CD4-positive, alpha-beta T cell treated with Interleukin-6 for 4 hours (primary cell): ENCODE results near the gene ZNF511.

Experiments used
- DNase-seq: peaks from one replicate; pipeline ENCODE4 v3.0.0-alpha.2; 2020; ENCODE audit warnings: mixed read lengths

ZNF511 gene

DNA sequence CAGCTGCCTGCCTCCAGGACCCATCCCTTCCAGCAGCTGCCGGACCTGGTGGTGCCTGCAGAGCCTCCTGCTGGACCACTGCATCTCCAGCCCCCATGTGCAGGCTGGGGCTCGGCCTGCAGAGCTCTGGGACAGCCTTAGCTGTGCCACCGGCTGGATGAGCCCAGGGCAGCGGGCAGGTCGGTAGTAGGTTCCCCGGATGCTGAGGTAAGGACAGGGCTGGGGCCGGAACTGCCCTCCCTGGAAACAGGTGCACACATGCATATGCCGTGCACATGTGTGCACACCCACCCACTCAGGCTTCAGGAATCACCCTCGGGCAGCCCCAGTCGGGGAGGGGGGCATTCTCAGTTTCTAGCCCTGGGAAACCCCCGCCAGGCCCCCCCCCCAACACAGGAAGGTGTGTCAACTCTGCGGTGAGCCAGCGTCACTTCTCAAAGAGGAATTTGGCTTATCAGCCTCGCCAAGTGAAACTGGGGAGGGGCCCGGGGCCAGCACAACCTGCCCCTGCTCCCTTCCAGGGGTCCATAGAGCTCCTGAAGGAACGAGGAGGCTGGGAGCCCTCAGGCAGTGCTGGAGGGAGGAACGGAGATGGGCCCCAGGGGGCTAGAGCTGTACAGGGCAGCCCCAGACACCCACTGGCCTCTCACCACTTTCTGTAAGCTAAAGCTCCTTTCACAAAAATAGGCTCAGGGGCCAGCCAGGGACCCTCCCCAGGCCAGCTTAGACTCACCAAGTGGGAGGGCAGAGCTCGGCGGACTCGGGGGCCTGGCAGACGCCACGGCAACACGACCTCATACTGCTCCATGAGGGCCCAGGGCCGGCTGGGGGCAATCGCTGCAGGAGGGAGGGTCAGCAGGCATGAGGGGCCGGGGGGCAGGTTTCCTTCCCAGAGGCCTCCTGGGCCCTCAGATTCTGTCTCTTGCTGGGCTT lies 33.7 kb upstream of the ZNF511 start:
- DNase-seq, result peak; percentile 86

DNA sequence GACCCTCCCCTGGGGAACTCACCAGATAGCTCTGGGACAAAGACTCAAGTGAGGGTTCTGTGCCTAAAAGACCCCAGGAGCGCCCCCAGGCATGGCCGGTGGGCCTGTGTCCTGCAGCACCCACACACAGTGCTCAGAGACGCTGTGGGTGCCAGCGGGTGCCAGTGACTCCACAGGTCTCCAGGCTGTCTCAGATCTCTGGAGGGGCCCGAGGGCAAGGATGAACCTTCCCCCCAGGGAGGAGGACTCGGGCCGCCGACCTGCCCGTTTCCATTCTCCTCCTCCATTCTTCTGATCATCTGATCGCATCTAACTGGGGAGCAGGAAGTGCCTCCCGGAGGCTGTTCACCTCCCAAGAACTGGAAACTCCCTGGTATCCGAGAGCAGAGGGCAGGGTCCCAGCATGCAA lies 33.0 kb upstream of the ZNF511 start:
- DNase-seq, result peak; percentile 66

DNA sequence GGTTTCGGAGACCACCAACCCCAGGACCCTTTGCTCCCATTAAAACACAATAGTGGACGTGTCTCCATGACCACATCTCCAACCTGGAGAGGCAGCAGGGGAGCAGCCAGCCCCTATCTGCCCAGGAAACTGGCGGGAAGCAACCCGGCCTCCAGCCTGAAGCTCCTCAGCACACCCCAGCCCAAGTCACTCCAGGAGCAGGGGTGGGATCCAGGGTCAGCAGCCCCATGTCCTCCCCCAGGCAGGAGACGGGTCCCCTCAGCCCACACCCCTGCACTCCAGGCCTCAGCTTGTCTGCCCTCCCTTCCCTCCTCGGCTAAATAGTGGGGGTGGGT lies 32.6 kb upstream of the ZNF511 start:
- DNase-seq, result no peak

DNA sequence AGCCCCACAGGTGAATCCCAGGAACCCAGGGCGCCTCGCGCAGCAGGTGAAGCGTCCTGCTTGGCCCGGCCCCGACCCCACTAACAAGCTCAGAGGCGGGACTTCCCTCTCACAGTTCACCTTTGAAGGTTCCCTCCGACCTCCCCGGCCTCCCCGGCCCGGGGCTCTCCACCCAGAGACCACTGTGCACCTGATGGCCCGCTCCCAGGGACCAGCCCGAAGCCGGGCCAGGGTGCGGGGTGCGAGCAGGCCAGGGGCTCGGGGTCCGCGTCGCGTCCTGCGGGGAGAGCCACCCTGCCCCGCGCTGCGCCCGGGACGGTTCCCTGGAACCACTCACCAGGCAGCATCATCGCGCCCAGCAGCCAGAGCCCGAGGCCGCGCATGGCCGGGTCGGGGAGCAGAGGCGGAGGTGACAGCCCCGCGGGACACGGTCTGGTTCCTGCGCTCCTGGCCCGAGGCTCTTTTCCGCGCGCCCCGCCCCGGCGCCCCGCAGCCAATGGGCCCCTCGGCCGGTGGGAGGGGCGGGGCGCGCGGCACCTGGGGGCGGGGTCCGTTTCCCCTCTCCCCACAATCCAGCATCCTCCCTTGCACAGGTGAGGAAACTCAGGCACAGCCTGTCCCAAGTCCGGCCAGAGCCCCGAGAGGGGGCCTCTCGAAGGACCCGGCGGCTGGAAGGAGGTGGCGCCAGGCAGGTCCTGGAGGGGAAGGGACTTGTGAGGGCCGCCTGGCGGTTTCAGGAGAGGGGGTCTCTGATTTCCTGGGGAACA lies 32.1 kb upstream of the ZNF511 start, which contains the start of gene ADAM8:
TSS of gene ADAM8 (minus strand) at position 434 of the 767 bp plus-strand sequence. CDS start at position 383, 51 bp downstream.
- peak; percentile 86 for DNase-seq

DNA sequence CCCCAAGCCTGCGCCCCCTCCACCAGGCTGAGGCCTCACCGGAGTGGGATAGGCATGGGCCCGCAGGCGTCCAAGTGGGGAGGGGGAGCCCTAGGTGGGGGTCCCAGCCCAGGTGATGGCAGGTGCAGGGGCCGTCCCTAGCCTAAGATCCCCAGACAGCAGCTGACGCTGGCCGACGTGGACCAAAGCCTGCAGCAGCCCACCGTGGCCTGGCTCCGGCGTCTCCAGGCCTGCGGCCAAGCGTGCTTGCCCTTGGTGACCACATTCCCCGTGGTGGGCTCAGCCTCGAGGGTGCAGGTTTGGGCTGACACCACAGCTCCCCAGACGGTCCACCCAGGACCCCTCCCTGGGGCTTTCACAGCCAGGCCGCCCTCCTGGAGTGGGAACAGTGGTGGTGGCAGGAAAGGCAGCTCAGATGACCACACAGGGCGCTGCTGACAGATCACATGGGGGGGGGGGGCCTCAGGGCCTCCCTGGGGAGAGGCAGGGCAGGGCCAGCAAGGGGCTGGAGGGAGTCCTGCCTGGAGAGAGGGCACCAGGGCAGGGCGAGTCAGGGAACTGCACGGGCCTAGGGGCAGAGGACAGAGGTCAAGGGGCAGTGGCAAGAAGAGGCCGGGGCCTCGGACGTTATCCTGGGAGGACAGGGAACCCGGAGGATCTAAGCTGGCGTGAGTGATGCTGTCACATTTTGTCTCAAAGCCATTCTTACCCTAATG lies 31.3 kb upstream of the ZNF511 start:
- no peak for DNase-seq

DNA sequence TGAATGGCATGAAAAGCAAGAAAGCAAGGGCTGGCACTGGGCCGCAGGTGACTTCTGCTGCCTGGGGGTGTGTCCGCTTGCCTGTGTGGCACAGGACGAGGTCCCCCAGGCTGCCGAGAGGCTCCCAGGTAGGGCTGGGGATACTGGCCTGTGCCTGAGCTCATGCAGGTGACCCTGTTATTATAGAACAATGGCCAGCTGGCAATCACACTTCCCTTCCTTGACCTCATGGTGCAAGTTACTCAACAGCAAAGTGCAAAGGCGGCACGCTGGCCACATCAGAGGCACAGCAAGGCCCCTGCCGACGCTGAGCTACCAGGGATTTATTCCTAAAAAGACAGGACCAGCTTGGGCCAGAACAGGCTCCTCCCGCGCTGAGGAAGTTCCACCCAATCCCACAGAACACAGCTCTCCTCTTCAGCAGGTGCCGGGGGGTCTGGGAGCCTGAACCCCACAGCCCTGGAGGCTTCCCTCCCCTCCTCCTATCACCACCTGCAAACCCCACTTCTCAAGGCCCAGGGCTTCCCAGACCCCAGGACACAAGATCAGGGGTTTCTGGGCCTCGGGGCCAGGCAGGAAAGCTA lies 30.6 kb upstream of the ZNF511 start:
- DNase-seq, result no peak

DNA sequence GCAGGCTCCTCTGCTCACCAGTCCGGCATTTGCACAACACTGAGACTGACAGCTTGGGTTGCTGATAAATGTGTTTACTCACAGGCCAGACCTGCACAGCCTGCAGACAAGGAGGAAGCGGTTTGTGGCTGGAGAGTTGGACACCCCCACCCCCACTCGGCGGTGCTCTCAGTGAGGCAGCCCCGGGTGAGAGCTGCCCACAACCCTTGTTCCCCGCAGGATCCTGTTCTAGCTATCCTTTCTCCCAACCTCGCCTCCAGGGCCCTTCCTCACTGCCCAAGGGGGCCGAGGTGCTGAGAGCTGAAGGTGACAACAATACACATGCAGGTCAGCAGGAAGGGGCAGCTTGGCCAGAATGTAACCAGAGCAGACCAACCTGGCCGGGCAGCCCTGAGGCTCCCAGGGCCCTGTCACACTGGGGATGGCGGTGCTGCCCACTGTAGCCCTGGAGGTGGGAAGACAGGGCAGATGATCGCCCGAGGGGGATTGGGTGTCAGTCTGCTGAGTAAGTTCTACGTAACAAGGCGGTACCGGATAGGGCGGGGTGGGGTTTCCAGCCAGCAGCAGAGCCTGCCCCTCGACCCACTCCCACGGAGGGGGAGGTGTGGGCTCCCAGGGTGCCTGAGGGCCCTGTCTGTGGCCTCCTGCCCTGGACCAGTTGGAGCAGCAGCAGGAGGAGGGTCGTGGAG lies 30.0 kb upstream of the ZNF511 start:
- DNase-seq, result peak; percentile 72

DNA sequence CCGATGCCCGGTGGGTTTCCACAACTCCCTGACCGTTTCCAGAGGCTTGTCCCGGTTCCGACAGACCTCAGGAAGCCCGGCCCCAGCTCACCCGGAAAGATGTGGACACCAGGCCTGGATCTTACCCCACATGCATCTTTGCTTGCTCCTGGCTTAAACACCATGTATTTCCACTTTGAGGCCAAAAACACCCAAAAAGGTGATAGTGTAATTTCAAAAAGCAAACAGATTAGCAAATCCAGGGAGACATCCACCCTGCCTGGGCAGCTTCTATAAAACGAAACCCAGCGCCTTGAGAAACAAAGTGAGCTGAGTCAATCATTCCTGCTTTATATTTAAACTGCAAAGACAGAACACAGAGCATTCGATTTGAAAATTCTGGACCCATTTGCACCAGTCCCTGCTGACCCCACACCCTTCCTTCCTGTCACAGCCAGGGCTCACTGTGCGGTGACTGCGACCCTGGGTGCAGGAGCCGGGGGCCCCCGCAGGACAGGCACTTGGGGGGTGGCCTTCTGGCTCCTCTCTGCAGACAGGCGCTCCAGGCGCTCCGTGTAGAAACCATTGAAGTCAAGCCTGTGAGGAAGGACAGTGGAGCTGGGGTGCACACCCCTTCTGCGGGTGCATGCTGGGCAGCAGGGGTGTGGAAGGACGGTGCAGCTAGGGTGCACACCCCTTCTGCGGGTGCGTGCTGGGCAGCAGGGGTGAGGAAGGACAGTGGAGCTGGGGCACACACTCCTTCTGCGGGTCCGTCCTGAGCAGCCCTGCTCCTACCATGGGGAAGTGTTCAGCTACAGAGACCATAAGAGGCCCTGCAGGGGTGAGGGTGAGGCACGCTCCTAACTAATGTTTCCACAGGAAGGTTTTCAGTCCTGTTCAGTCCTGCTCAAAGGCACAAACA lies 29.1 kb upstream of the ZNF511 start:
- no peak for DNase-seq

DNA sequence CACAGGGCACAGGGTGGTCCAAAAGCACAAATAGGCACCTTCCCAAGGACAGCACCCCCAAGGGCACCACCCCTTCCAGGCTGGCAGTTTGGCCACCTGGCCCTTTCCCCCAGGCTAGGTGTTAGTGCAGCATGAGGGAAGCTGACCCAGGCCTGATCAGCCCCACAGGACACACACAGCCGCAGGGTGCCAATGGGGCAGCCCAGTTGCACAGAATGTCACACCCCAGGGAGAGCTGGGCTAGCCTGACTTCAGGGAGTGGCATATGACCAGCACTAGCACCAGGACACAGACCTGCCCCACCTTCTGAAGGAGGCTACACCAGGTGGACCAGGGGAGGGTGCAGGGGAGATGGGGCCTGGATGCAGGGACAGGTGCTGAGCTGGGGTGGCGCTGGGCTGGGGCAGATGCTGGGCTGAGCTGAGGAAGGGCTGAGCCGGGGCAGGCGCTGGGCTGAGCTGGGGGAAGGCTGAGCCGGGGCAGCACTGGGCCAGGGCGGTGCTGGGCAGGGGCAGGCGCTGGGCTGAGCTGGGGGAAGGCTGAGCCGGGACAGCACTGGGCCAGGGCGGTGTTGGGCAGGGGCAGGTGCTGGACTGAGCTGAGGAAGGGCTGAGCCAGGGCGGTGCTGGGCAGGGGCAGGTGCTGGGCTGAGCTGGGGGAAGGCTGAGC lies 28.2 kb upstream of the ZNF511 start:
- no peak for DNase-seq

DNA sequence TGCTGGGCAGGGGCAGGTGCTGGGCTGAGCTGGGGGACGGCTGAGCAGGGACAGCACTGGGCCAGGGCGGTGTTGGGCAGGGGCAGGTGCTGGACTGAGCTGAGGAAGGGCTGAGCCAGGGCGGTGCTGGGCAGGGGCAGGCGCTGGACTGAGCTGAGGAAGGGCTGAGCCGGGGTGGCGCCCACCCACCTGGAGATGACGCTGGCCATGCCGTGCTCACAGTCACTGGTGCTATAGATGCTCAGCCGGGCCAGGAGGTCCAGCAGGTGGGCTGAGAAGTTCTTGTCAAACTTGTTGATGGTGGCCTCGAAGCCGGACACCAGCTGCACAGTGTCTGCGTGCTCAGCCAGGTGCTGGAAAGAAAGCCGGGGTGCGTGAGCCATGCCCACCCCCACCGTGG lies 27.6 kb upstream of the ZNF511 start:
- no peak for DNase-seq

DNA sequence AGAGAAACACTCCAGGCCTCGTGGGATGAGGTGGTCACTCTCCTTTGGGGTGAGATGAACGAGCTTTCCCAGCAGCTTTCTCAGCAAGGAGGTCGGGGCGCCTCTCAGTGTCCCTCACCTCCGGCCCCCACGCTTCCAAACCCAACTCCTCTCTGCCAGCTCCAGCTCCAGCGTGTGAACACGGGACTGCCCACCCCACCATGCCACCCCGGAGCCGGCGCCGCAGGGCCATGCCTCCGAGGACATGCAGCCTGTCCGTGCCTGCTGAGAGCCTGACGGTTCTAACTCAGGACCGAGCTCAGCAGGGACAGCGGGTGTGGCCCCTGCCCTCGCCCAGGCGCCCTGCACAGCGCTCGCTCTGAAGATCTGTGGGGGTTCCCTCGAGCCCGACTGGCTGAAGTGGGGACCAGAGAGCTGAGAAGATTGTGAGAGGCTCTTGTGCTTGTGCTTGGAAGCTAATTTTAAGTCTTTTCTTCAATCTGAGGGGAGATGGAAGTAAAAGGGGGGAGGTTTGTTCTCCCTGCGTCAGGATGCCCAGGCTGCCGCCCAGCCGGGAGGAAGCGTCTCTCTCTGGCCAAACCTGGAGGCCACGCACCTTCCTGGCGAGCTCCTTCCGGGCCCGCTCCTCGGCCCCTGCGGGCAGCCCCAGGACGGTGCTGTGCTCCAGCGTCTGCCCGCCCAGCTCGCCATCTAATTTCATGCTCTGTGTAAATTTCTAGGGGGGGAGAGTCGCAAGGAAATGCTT lies 26.9 kb upstream of the ZNF511 start:
- no peak for DNase-seq

DNA sequence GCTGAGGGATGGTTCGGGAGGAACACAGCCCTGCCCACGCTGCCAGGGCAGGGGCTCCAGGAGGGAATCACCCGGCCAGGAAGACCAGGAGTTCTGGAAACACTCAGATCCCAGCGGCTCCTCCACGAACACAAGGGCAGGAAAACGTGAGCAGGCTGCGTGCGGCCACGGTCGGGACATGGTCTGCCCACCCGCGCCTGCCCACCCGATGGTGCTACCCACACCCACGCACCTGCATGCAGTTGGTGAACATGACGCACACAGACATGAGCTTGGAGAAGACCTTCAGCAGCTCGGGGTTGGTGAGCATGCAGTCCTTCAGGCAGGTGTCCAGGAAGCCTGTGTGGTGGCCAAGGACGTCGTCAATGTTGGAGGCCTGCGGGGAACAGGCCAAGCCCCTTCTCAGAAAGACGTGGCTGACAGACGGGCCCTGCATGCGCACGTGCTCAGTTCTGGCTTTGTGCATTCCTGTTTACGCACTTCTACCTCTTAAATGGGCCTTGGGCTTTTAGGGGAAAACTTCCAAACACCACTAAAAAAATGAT lies 25.8 kb upstream of the ZNF511 start:
- DNase-seq, result no peak

DNA sequence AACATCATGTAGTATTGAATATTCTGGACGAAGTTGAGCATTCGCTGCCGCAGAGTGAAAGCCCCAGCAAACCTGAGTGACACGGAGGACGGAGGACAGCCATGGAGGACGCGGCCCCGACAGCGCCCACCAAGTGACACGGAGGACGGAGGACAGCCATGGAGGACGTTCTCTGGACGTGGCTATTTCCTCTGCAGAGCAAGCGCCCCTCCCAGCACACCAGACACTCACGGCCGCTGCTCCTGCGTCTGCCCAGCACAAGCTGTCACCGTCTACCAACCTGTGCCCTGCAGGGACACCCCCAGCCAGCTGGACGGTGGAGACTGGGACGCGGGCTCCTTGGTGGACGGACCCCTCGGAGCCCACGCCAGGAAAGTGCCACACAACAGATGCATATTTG lies 24.8 kb upstream of the ZNF511 start:
- DNase-seq, result no peak

DNA sequence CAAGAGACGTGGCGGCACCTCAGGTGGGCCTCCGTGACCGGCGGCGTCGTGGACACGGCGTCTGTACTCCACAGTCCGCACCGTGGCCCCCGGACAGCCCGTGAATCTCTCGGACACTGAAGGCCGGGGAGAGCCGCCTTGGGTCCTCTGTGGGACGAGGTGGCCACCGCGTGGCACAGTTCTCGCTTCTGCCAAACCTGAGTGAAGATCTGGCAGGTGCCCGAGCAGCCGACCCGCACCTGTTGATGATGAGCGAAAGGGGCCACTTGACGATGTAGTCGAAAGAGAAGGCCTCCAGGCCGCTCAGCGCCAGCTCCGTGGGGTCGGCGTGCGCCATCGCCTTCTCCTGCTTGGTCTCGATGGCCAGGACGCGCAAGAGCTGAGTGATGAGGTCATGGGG lies 23.5 kb upstream of the ZNF511 start:
- DNase-seq, result no peak

DNA sequence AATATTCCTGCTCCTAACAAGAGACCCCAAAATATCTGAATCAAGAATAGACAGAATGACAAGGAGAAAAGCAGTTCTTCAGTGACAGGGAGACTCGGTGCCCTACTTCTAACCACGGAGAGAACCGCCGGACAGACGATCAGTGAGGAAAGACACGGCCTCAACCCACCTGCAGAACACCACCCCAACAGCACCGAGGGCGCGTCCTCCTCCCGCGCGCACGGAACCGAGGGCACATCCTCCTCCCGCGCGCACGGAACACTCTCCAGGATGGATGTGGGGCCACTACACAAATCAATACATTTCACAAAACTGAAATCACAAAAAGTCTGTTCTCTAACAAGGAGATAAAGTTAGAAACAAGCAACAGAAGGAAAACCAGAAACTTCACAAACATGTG lies 22.3 kb upstream of the ZNF511 start:
- DNase-seq, result no peak

DNA sequence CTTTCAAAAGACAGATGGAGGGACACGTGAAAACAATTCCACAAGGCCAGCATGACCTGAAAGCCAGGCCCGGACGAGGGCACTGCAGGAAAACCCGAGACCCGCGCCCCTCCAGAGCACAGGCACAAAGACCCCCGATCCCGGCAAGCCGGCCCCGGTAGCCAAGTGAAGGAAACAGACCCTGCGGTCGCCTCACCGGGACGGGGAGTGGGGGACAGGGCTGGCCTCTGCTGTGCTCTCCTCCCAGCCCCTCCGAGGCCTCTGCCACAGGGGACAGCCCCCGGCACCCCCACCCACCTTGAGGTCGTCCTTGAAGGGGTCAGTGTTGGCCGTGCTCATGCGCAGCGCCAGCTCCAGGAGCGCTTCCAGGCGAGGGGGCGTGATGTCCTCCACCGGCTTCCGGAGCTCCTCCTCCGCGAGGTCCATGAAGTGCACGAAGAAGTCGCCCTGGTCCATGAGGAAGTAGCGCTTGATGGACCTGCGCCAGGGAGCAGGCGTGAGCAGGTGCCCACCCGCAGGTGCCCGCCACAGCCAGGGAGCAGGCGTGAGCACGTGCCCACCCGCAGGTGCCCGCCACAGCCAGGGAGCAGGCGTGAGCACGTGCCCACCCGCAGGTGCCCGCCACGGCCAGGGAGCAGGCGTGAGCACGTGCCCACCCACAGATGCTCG lies 20.7 kb upstream of the ZNF511 start:
- DNase-seq, result no peak

DNA sequence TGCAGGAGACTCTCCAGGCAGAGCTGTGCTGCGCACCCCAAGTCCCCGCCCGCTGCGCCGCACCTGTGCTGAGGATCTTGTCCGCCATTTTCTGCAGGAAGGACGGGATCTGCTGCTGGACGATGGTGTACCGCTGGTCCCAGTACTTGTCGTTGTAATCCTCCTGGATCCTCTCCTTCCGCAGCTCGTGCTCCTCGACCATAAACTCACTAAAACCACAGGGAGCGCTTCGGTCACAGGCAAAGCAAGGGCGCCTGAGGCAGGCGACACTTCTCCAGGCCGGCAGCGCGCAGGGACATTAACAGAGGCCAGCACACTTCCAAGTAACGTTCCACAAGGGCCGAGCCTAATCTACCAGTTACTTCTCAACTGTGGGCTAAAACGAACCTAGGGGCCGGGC lies 19.0 kb upstream of the ZNF511 start:
- no peak for DNase-seq

DNA sequence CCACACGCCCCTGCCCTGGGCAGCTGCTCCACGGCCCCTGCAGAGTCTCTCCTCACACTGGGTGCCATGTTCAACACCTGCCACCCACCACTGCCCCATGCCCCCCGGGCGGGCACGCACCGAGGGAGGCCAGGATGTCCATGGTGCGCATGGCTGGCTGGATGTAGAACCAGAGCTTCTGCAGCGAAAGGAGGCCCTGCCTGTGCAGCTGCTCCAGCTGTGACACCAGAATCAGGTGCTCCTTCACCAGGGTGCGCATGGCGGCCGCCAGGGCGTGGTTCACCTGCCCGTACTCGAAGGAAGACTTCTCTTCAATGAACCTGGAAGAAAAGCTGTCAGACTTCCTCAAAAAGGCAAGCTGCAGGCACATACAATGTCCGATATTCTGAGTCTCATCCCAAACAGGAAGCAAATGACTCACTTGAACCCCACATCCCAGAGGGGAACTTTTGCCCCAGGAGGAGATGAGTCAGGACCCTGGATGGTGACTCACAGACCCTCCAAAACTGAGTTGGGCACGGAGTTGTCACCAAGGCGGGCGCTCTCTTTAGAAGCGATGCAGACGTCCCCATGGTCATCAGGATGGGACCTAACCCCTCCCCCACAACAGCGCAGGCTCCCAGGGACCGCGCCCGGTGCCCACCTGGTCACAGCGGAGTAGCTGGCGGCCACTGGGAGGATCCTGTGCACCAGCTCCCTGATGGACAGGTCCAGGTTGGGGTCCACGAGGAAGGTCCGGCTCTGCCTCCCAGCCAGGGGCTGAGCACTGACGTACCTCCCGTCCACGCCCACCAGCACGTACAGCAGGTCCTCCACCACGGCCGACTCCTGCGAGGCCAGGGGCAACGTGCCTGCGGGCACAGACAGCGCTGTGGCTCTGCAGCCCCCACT lies 15.6 kb upstream of the ZNF511 start:
- DNase-seq, result no peak
